Chondrocyte (in vitro differentiated cells): ENCODE data around the gene MAPK8. TPM values are rescaled to one million over a fixed set of nuclear protein-coding genes. Genes with fewer than 3 reads are reported as not detected.

Experiments
- DNase-seq: peaks from one replicate; pipeline ENCODE4 v3.0.0; 2021; ENCODE audit warnings: mixed read lengths, low spot score
- H3K27ac Mint-ChIP-seq: one replicate; pipeline ENCODE4 v1.8.0; 2021; ENCODE audit warnings: mild to moderate bottlenecking, moderate library complexity, mixed read lengths; ENCODE audit not compliant: unreplicated experiment
- H3K27me3 Mint-ChIP-seq: 2 replicates; pipeline ENCODE4 v1.8.0; 2021; ENCODE audit warnings: low read depth, mixed read lengths
- H3K36me3 Mint-ChIP-seq: 2 replicates; pipeline ENCODE4 v1.8.0; 2021; ENCODE audit warnings: low read depth, mixed read lengths
- H3K4me1 Mint-ChIP-seq: 2 replicates; pipeline ENCODE4 v1.8.0; 2021; ENCODE audit warnings: low read depth, mild to moderate bottlenecking, mixed read lengths
- H3K4me3 Mint-ChIP-seq: one replicate; pipeline ENCODE4 v1.8.0; 2021; ENCODE audit warnings: mild to moderate bottlenecking, moderate library complexity, mixed read lengths; ENCODE audit not compliant: unreplicated experiment
- H3K9me3 Mint-ChIP-seq: 2 replicates; pipeline ENCODE4 v1.8.0; 2021; ENCODE audit warnings: low read depth, mixed read lengths
- total RNA-seq: library from RNA; stranded (reverse); gene quantifications from 3 replicates; pipeline ENCODE4 v1.2.1, GENCODE V29; 2021
- TF ChIP-seq, protein P1 (sequence below): fragments of 200-600 bp; sonication (generic); IDR thresholded peaks from 2 replicates; pipeline ENCODE4 v1.5.0; 2021; ENCODE audit warnings: antibody characterized with exemption, mild to moderate bottlenecking, moderate library complexity

The MAPK8 gene
- total RNA-seq, 1 donor from 2014 or later = 43.4 TPM

DNA sequence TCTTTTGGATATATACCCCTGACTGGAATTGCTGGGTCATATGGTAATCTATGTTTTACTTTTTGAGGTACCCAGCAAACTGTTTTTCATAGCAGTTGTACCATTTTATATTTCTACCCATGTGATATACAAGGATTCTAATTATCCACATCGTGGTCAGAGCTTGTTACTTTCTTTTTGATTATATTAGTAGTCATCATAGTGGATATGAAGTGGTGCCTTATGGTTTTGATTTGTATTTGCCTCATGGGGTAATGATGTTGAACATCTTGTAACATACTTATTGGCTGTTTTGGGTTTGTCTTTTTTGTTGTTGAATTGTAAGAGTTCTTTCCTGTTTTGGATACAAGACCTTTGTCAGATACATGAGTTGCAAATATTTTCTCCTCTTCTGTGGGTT, 51.7 kb downstream of the MAPK8 start:
- peaks cover 26% of the 10 kb centered on the region for H3K4me1 Mint-ChIP-seq
- H3K4me3 Mint-ChIP-seq = no peak overlapping the region
- H3K27ac Mint-ChIP-seq = no peak overlapping the region
- H3K9me3 Mint-ChIP-seq = no peaks in the 10 kb centered on the region
- no peak for DNase-seq
- H3K27me3 Mint-ChIP-seq = no peaks in the 10 kb centered on the region
- TF ChIP-seq, protein P1, sequence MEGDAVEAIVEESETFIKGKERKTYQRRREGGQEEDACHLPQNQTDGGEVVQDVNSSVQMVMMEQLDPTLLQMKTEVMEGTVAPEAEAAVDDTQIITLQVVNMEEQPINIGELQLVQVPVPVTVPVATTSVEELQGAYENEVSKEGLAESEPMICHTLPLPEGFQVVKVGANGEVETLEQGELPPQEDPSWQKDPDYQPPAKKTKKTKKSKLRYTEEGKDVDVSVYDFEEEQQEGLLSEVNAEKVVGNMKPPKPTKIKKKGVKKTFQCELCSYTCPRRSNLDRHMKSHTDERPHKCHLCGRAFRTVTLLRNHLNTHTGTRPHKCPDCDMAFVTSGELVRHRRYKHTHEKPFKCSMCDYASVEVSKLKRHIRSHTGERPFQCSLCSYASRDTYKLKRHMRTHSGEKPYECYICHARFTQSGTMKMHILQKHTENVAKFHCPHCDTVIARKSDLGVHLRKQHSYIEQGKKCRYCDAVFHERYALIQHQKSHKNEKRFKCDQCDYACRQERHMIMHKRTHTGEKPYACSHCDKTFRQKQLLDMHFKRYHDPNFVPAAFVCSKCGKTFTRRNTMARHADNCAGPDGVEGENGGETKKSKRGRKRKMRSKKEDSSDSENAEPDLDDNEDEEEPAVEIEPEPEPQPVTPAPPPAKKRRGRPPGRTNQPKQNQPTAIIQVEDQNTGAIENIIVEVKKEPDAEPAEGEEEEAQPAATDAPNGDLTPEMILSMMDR = no peak
- no peaks in the 10 kb centered on the region for H3K36me3 Mint-ChIP-seq

DNA sequence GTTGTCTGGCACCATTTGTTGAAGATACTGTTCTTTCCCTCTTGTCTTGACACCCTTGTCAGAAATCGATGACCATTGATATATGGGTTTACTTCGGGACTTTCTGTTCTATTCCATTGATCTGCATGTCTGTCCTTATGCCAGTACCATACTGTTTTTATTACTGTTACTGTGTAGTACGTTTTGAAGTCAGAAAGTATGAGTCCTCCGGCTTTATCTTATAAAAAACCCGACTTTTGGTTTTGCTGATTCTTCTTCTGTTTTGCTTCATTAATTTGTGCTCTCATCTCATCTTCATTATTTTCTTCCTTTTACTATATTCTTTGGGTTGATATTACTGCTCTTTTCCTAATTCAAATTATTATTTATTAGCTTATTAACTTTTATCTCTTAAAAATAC, 52.4 kb downstream of the MAPK8 start:
- no peak for DNase-seq
- no peak overlapping the region for H3K27ac Mint-ChIP-seq
- TF ChIP-seq, protein P1 = no peak
- no peak overlapping the region for H3K4me3 Mint-ChIP-seq
- no peaks in the 10 kb centered on the region for H3K9me3 Mint-ChIP-seq
- H3K36me3 Mint-ChIP-seq = no peaks in the 10 kb centered on the region
- no peaks in the 10 kb centered on the region for H3K27me3 Mint-ChIP-seq
- H3K4me1 Mint-ChIP-seq = peaks cover 26% of the 10 kb centered on the region

DNA sequence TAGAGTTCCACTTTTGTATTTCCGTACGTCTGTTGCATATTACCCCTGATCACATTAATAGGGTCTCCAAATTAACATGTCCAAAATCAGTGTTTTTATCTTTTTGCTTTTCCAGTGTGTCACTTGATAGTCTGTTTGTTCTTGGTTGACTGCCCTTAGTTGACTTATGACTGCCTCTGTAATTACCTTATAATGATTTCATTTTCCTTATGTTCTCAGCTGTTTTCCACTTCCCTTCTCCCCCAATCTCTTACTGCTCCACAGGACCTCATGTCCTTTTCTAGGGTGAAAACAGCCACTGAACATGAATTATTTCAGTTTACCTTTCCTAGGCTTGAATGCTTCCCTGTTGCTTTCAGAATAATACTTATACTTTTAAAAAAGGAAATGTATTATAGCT, 54.7 kb downstream of the MAPK8 start:
- DNase-seq = no peak
- no peaks in the 10 kb centered on the region for H3K9me3 Mint-ChIP-seq
- TF ChIP-seq, protein P1 = no peak
- H3K27ac Mint-ChIP-seq = no peak overlapping the region
- no peaks in the 10 kb centered on the region for H3K27me3 Mint-ChIP-seq
- H3K36me3 Mint-ChIP-seq = no peaks in the 10 kb centered on the region
- H3K4me3 Mint-ChIP-seq = no peak overlapping the region
- H3K4me1 Mint-ChIP-seq = peaks cover 39% of the 10 kb centered on the region

DNA sequence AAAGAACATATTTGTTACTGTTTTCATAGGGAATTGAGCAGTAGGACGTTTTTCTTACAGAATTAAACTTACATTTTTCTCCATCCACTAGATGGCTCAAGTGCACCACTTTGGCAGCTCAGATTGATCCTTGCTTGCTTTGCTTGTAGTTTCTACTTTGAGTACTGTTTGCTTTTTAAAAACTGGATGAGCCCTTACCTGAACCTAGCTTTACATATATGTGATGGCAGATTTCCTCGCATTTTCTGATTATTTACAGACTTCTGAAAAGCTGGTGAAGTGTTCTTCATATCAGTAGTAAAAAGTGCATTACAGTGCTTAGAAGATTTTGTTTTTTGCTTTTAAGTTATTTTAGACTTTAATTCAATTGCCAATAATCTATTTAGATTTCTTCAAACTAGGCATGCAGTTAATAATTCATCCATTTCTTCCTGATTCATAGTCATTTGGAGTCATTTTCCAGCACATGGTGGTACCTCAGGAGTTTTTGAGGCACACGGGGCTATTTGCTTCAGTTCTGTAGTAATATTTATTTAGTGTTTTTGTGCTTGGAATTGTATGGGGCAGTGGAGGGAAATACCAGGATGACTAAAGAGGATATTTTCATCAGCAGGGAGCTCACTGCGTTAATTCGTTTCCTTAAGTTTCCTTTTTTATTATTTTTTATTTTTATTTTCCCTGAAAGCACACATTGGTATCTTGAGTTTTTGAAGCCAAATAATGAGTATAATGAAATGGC, 57.3 kb downstream of the MAPK8 start:
- H3K4me3 Mint-ChIP-seq = no peak overlapping the region
- H3K36me3 Mint-ChIP-seq = no peaks in the 10 kb centered on the region
- no peaks in the 10 kb centered on the region for H3K9me3 Mint-ChIP-seq
- peak overlapping the region; percentile 57 for H3K27ac Mint-ChIP-seq
- no peaks in the 10 kb centered on the region for H3K27me3 Mint-ChIP-seq
- H3K4me1 Mint-ChIP-seq = peaks cover 39% of the 10 kb centered on the region
- DNase-seq = no peak
- TF ChIP-seq, protein P1 = peak; percentile 93

DNA sequence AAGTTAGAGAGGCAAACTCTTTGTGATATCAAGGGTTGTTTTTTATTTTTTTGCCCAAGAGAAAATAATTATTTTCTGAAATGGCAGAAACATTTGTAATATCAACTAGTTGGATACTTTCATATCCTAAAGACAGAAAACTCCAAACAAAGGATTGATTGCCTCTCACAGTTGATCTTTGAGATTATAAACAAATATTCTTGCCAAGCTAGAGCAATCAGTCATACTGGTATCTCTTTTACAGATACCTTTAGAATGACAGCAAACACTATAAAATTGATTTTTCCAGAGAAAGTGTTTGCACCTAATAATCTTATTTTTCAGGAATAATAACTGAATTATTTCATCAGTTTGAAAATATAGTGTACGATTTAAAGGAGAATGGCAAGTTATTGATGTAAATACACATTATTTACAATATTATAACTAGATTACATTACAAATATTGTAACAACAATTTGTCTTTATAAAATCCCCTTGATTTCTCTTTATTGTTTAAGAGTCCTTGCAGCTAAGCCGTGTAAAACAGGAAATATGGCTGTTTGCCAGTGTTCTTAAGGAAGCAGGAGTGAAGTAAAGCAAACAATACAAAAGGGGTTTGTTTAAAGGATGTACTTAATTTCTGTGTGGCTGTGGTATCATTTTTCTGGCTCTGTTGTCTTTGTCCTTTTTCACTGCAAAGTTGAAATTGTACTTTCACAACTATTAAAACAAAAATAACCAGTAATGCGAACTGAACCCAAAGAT, 58.4 kb downstream of the MAPK8 start:
- Mint-ChIP-seq H3K9me3 (no peaks in the 10 kb centered on the region), H3K36me3 (no peaks in the 10 kb centered on the region), H3K4me3 (no peak overlapping the region), H3K27me3 (no peaks in the 10 kb centered on the region), H3K4me1 (peaks cover 38% of the 10 kb centered on the region), H3K27ac (no peak overlapping the region)
- TF ChIP-seq, protein P1 = no peak
- no peak for DNase-seq
